GM18511 (cell line): ENCODE measurements around the gene ADARB2.

ENCODE experiments used
- ATAC-seq: cut with Tn5 transposase; IDR thresholded peaks from one replicate; pipeline ENCODE4 v1.9.1; 2021; ENCODE audit warnings: mild to moderate bottlenecking, moderate library complexity; ENCODE audit not compliant: unreplicated experiment

The ADARB2 gene

DNA sequence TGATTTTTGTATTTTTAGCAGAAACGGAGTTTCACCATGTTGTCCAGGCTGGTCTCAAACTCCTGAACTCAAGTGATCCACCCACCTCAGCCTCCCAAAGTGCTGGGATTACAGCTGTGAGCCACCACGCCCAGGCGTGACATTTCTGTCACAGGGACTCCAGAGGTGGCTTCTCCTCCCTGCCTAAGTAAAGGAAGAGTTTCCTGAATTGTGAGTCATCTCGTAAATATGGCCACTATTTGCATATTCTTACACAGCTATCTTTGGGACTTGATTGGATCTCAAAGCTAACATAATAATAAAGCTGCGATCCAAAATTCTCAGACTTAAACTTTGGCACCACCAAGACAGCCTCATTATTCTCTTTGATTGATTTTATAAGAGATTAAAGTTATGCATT is 50.1 kb downstream of the ADARB2 start:
- no peak for ATAC-seq

DNA sequence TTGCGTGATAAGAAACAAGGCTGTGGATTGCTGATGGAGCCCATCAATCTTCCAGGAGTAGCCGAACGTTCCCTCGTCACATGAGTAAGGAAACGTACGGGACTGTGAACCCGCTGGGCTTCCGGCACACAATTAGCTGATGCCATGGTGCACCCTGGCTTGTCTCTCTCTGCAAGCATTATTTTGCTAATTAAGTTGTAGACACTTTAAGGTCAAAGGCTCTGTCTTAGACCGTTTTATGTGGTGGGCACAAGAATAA is 50.9 kb downstream of the ADARB2 start:
- no peak for ATAC-seq

DNA sequence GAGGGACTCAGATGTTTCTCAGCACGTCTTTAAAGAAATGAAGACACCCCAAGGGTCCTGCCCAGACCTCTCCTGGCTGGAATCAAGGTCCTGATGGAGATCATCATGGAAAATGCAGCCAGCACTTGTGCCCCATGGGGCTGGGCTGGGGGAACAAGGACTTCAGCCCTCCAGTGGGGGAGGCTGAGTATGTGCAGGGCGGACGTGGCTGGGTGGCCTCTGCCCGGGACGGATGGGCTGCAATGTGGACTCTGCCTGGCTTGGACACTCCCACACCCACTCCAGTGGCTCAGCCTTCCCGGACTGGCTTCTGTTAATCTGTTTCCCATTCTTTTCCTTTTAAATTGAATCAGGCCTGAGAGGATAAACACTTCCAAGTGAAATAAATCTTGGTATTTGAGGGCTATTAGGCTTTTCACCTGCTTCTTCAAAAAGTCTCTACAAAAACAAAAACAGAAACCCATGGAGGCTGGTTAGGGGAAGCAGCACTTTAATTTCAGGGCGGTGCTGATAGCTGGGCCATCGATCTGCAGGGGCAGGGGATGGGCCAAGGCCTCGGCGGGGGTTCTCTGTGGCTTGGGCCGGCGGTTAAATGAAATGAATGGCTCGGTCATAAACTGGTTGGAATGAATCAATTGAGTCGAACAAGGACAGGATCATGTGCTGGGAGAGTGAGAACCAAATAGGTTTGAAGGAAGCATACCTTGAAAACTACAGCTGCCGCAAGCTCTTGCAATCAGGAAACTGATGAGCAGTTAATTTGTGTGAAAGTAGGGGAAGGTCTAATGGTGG is 51.4 kb downstream of the ADARB2 start:
- no peak for ATAC-seq

DNA sequence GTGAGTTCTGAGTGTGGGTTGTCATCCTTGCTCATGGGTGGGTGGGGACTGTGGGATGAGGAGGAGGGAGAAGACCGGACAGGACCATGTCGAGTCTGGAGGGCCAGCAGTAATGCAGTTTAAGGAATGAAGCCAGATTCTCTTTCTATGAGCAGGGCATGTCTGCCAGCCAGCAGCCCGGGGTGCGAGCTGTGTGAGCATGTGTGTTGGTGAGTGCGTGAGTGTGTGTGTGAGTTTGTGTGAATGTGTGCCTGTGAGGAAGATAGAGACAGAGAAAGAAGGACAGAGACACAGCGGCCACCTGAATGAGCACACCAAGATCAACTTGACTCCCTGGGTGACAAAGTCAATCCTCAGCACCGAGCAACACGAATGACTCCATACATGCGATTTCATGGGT is 52.3 kb downstream of the ADARB2 start:
- ATAC-seq: no peak

DNA sequence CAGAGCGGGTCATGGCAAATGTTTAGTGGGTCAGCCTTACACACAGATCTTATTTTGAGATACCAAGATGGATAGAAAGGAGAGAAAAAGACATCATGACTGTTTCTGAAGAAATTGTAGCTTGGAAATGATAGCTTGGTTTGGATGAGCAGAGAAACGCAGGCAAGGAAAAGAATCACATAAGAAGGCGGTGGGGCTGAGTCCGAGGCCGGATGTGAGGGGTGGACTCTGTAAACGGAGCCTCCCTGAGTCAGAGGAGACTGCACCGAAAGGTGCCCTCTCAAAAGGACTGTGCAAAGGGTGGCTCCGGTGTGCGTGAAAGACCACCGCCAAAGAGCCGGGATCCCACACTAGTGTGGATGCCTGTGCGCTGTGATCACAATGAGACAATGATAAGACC is 53.7 kb downstream of the ADARB2 start:
- ATAC-seq: no peak

DNA sequence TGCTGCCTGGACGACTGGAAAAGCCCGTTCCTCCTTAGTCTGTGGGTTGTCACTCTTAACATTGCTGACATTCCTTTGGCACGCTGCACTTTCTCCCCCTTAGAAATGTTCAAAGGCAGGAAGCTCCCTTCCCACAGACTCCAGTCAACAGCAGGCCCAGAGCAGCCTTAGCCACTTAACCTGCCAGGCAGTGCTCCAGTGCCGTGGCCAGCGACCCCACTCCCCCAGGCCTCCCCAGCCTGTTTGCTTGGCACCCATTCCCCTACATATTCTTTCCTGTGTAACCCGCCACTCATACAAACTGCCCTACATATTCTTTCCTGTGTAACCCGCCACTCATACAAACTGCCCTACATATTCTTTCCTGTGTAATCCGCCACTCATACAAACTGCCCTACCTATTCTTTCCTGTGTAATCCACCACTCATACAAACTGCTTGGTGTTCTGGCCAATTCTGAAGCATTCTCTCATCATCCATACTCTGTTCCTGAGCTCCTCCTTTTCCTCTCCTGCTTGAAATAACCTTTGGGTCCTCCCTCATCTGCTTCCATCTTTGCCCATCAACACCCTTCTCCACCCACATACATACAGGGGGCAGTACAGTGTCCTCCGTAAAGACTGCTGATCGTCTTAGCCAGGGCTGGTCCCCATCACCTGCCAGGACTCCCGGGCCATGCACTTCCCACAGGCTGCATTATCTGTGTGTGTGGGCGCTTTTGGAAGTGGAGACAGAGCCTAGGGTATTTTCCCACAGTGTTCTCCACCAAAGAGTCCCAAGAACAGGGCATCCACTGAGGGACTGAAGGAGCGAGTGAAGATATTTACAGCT is 57.3 kb downstream of the ADARB2 start:
- ATAC-seq: no peak

DNA sequence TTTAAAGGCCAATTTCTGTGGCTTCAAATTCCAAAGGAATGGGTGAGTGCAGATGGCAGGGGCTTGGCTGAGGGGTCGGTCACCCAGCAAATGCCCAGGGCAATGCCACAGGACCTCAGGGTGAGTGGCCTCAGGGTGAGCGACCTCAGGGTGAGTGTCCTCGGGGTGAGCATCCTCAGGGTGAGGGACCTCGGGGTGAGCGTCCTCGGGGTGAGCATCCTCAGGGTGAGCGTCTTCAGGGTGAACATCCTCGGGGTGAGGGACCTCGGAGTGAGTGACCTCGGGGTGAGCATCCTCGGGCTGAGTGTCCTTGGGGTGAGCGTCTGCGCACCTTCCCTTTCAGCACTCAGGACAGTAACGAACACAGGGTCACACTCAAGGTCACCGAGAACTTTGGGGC is 59.2 kb downstream of the ADARB2 start:
- no peak for ATAC-seq

DNA sequence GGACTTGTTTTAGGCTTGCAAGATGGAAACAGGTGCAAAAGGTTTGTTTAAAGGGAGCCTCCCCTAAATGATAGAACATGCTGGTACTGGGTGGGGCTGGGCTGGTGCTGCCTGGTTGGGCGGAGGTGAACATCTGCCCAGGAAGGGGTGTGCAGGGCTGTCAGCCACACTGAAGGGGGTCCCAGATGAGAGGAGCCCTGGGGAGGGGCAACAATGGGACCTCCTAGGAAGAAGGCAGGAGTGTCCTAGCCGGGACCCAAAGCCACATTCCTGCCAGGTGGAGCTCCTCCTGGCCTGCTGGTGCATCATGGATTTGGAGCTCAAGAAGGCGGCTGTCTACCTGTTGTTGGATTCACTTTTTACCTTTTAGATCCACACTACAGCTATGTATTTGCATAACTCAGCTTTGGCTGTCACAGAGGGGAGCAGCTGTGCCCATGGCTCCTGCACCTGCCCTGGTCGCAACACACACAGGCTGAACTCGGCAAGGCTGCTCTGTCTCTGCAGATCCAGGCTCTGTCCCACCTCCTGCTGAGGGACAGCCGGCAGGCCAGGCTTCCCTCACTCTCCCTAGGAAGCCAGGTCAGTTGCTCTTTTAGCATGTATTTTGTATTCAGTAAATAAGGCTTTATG is 59.9 kb downstream of the ADARB2 start:
- ATAC-seq: no peak

DNA sequence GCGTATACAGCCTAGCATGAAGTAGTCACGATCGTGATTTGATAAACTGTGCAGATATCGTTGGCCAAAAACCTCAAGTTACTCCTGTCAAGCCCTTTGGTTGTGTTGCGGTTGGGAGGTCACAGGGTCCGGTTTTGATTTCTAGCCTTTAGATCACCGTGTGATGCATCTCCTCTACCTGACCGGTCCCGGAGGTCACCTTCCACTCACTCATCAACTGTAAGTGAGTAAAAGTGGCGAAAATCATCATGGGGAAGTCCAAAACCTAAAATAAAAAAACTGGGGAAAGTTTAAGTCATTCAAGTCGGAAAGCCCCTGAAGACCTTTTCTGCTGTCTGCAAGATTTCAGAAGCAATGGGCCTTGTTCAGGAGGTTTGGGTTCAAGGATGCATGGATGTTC is 62.8 kb downstream of the ADARB2 start:
- ATAC-seq: peak; percentile 79

DNA sequence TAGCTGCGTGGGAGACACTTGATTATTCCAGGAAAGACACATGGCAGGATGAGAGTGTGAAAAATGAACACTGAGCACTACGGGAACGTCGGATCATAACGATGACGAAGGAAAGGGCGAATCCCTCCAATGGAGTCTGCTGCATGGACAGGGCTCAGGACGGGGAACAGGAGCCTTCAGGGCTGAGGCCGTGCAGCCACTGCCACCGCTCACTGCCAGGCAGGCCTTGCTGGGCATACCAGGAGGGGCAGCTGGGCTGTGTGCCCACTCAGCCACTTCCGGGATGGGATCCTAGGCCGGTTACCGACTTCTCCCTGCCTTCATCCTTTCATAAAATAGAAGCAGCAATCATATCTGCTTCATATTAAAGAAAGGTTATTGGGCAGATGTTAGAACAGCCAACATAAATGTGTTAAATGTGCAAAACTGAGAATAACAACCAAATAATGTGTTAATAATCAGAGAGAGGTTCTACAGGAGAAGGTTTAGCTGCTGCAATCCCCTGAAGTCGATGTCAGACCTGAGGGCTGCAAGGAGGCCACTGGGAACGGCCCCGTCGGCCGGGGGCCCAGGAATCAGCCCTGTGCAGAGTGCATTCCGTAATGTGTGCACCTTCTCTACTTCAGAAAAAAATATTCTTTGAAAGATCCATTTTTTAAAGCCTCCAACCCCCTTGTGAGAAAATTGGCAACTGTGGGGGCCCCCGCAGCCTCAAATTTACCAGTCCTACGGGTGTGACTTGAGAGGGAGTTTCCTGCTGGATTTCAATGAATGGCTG is 63.6 kb downstream of the ADARB2 start:
- ATAC-seq: no peak

DNA sequence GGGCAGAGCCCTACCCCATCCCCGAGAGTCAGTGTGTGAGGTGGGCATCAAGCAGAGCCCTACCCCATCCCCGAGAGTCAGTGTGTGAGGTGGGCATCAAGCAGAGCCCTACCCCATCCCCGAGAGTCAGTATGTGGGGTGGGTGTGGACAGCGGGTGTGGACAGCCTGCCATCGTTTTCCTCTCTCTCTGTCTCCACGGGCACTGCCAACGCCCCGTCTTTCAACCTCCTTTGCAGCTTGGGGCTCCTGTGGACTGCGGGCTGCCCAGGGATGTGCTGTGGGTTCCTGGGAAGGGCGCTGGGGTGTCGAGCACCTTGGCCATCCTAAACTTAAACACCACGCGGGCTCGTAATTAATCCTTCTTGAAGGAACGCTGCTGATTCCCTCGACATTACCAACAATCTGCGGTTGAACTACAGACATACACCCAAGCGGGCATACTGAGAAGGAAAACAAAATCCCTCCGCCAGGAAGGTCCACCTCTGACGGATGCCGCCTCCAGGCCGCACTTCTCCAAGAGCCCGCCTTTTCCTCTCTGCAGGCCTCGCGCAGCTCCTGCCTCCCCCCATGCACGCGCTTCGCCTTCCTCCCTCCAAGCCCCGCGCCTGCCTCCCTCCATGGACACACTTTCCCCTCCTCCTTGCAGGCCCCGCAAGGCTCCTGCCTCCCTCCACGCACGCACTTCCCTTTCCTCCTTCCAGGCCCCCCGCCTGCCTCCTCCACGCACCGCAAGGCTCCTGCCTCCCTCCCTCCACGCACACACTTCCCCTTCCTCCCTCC is 65.1 kb downstream of the ADARB2 start:
- no peak for ATAC-seq

DNA sequence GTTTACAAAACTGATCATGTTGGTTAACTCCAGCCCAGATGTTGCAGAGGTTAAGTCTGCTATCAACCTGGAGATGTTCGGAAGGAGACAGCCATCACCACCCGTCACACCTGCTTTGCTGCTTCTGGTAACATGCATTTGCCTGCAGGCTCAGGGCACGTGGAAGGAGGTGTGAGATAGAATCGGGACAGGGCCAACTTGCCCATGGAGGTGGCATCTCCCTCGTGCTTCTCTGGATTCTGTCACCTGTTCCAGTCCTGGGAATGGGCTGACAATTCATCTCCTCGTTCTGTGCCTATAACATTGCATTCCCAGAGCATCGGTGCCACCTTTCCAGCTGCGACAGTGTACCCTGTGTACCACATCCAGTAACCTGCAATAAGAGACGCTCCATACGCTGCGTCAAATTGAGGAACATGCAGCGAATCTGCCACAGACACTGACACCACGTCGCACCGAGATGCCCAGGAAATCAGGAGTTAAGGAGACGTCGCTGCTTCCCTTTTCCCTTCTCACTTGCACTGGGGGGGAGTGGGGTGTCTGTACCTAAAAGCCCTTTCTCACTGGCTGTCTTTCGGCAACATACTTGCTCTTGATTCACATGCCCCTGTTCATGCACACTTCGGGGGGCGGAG is 65.8 kb downstream of the ADARB2 start:
- ATAC-seq: no peak

DNA sequence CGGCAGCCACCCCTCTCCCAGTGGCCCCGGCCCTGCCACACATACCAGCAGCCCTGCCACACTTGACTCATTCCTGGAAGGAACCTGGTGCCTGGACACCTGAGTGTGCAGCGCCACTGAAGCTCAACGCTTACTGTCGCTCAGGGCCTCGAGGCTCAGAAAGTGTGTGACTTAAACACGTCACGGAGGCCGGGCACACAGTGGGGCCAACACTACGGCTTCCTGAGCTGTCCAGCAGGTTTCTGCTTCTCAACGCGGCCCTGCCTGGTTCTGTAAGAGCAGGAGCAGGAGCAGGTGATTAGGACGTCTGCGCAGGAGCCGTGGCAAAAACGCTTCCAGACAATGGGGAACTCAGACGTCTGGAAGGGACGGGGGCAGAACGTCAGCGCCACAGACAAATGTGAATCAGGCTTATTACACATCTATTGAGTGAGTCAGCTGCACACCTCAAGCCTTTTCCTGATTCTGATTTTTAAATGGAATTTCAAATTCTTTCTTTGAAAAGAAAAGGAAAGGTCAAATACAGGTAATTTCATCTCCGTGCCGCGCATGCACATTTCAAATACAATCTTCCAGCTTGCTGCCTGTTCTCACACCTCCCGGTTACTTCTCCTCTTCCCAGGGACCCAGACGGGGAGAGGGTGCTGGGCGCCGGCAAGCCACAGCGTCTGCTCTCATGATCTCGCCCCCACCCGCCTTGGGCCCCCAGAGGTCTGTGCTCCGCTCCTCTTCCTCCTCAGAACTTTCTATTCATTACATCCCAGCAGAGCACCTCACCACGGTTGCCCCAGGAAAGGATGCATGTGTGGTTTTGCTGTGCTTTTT is 66.6 kb downstream of the ADARB2 start:
- ATAC-seq: no peak

DNA sequence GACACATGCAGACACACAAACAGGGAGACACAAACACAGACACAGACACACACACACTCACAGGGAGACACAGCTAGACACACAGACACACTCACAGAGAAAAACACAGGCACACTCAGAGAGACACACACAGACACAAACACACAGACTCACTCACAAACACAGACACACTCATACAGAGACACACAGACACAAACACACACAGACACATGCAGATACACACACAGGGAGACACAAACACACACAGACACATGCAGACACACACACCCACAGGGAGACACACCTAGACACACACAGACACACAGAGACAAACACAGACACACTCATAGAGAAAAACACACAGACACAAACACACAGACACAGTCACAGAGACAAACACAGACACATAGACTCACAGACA is 67.9 kb downstream of the ADARB2 start:
- no peak for ATAC-seq

DNA sequence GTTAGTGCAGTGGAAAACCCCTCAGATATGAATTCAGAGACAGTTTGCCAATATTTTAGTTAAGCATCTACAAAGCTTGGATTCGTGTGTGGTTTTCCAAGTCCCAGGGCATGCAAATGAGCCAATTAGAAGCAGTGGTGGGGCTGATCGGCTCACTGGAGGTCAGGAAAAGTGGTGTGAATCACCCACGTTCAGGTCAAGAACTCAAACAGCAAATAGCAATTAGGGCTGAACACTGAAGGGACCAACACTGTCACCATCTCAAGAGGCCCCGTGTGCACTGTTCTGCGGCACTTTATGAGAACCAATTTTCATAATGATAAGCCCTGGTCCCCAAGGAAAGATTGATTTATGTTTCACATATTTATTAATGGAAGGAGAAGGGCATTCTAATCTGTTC is 68.9 kb downstream of the ADARB2 start:
- ATAC-seq: no peak

DNA sequence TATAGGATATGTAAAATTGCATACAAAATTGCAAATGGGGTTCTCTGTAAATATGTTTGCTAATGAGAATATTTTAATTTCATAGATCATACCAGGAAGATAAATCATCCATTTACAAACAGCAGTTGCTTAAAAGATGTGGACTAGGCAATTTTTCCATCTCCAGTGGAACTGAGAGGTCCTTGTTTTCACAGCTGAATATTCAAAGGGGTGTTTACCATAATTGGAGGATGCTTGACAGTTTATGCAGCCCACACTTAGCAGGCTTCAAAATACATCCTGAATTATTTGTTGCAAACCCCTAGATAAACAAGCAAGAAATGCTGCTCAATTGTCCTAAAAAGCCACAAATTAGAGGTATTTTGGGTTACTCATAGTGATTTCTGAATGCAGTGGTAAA is 69.9 kb downstream of the ADARB2 start:
- ATAC-seq: no peak

DNA sequence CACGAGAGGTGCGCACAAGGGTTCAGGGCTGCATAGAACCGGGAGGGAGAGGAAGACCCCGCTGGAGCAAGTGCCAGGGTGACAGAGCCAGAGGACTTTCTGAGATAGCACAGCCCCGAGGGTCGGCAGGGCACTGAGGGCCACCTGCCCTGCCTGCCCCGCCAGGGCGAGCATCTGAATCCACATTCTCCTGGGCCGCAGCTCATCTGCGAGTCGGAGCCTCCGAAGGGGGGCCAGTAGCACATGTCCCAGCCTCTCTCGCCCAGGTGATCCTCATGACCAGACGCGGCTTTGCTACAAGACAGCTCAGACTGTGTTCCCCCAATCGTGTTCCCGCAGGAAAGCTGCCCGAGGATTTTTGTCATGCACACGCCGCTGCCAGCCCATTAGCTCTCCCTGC is 71.2 kb downstream of the ADARB2 start:
- no peak for ATAC-seq

DNA sequence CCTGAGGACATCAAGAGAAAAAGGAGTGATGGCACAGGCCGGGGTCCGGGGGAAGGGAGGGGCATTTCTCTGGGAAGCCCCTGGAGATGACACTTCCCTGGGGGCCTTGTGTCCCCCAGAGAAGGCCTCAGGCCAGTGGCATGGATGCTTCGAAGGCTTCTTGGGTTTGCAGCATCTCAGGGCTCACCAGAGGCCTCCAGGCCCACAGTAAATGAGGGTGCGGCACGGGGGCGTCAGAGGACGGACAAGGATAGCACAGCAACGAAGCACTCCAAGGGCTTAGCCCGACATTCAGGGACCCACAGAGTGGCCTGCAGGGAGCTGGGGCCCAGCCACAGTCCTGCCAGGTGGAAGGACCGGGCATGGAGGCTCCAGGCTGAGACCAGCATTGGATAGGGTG is 71.6 kb downstream of the ADARB2 start:
- no peak for ATAC-seq

DNA sequence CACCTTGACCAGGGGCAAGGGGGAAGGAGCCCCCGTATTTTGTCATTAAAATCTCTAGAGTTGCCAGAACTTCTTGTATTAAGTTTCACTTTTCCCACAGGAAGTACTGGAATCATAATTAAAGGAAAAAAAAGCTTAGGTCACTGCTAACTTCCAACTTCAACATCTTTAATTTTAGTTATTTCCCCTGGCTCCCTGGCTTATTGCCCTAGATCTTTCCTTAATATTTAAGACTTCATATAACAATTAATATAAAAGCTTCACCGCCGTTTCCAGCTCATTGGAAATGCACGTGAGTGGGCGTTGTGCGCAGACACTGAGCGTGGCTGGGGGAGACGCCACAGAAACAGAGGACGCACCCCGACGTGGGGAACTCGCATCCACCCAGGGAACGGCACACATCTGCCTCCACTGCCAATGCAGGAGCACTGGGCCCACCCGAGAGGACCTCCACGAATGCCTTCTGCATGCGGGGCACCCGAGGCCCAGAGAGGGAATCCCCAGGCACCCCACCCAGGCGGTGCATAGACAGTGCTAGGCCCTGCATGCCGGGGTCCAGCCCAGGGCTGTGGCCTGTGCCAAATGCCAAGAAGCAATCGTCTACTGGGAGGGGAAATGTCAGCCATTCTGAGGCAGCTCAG is 72.2 kb downstream of the ADARB2 start:
- no peak for ATAC-seq
